Neural cell (in vitro differentiated cells): Measurements from ENCODE around the gene ICE2.

ENCODE experiments used
- EP300 ChIP-seq: fragments of 450-650 bp; conservative IDR thresholded peaks from 2 replicates; pipeline ENCODE4 v1.6.1; 2014; ENCODE audit warnings: antibody characterized with exemption, mild to moderate bottlenecking, moderate library complexity; ENCODE audit not compliant: poor library complexity, severe bottlenecking
- EZH2 ChIP-seq: fragments of 200-600, 300-800 bp; shearing (Covaris generic), sonication (generic); IDR thresholded peaks from 2 replicates; pipeline ENCODE4 v1.6.1; 2014; ENCODE audit warnings: antibody characterized with exemption, low read length, borderline replicate concordance, mild to moderate bottlenecking; ENCODE audit not compliant: insufficient read depth, poor library complexity, severe bottlenecking
- POLR2AphosphoS5 ChIP-seq: IDR thresholded peaks from 2 replicates; pipeline ENCODE4 v1.6.1; 2012
- TAF1 ChIP-seq: IDR thresholded peaks from 2 replicates; pipeline ENCODE4 v1.6.1; 2012; ENCODE audit warnings: low read depth
- TF ChIP-seq, protein P1 (sequence below): IDR thresholded peaks from 2 replicates; pipeline ENCODE4 v1.6.1; 2012; ENCODE audit warnings: borderline replicate concordance
- TF ChIP-seq, protein P2 (sequence below): fragments of 450-650 bp; IDR thresholded peaks from 2 replicates; pipeline ENCODE4 v1.5.1; 2014; ENCODE audit warnings: antibody characterized with exemption, mild to moderate bottlenecking, moderate library complexity; ENCODE audit not compliant: poor library complexity, severe bottlenecking

DNA sequence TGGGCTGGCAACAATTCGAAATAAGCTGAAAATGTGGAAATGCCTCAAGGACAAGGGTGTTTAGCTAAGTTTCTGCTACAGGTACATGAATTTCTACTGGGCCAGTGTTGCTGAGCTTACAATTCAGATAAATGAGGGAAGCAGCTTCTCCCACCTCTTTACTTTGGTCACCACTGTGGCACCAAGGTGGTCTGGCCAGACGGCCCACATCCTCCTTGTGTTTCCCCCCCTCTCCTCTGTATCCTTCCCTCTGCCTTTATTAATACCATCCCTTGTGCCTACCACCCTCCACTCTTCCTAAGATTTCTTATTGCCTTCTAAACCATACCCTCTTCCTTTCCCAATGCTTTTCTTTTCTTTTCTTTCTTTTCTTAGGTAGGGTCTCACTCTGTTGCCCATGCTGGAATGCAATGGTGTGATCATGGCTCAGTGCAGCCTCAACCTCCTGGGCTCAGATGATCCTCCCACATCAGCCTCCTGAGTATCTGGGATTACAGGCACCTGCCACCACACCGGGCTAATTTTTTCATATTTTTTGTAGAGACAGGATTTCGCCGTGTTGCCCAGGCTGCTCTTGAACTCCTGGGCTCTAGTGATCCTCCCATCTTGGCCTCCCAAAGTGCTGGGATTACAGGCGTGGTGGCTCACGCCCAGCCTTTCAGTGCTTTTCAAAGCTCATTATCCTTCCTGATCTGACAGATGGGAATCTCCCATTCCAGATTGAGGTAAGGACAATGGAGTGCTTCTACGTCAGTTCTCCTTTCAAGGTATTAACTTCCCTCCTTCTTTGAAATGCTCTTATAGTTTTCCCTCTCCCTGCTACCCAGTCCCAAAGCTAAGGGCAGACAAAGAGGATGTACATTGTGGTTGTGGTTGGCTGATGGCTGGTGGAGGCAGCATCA lies 95.9 kb downstream of the ICE2 start:
- TF ChIP-seq POLR2AphosphoS5 (no peak), EZH2 (no peak), EP300 (no peak), TAF1 (no peak)
- TF ChIP-seq, protein P1, sequence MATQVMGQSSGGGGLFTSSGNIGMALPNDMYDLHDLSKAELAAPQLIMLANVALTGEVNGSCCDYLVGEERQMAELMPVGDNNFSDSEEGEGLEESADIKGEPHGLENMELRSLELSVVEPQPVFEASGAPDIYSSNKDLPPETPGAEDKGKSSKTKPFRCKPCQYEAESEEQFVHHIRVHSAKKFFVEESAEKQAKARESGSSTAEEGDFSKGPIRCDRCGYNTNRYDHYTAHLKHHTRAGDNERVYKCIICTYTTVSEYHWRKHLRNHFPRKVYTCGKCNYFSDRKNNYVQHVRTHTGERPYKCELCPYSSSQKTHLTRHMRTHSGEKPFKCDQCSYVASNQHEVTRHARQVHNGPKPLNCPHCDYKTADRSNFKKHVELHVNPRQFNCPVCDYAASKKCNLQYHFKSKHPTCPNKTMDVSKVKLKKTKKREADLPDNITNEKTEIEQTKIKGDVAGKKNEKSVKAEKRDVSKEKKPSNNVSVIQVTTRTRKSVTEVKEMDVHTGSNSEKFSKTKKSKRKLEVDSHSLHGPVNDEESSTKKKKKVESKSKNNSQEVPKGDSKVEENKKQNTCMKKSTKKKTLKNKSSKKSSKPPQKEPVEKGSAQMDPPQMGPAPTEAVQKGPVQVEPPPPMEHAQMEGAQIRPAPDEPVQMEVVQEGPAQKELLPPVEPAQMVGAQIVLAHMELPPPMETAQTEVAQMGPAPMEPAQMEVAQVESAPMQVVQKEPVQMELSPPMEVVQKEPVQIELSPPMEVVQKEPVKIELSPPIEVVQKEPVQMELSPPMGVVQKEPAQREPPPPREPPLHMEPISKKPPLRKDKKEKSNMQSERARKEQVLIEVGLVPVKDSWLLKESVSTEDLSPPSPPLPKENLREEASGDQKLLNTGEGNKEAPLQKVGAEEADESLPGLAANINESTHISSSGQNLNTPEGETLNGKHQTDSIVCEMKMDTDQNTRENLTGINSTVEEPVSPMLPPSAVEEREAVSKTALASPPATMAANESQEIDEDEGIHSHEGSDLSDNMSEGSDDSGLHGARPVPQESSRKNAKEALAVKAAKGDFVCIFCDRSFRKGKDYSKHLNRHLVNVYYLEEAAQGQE: no peak
- TF ChIP-seq, protein P2, sequence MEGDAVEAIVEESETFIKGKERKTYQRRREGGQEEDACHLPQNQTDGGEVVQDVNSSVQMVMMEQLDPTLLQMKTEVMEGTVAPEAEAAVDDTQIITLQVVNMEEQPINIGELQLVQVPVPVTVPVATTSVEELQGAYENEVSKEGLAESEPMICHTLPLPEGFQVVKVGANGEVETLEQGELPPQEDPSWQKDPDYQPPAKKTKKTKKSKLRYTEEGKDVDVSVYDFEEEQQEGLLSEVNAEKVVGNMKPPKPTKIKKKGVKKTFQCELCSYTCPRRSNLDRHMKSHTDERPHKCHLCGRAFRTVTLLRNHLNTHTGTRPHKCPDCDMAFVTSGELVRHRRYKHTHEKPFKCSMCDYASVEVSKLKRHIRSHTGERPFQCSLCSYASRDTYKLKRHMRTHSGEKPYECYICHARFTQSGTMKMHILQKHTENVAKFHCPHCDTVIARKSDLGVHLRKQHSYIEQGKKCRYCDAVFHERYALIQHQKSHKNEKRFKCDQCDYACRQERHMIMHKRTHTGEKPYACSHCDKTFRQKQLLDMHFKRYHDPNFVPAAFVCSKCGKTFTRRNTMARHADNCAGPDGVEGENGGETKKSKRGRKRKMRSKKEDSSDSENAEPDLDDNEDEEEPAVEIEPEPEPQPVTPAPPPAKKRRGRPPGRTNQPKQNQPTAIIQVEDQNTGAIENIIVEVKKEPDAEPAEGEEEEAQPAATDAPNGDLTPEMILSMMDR: no peak
